Neural progenitor cell (in vitro differentiated cells): ENCODE data around the gene ZMPSTE24.

Experiments used
- EZH2 ChIP-seq: fragments of 200-600 bp; sonication (generic); IDR thresholded peaks from 2 replicates; pipeline ENCODE4 v1.6.1; 2017; ENCODE audit warnings: antibody characterized with exemption, mild to moderate bottlenecking, moderate library complexity
- TF ChIP-seq, protein P1 (sequence below): fragments of 200-600 bp; sonication (generic); IDR thresholded peaks from 2 replicates; pipeline ENCODE4 v1.5.1; 2017; ENCODE audit warnings: antibody characterized with exemption, mild to moderate bottlenecking

DNA sequence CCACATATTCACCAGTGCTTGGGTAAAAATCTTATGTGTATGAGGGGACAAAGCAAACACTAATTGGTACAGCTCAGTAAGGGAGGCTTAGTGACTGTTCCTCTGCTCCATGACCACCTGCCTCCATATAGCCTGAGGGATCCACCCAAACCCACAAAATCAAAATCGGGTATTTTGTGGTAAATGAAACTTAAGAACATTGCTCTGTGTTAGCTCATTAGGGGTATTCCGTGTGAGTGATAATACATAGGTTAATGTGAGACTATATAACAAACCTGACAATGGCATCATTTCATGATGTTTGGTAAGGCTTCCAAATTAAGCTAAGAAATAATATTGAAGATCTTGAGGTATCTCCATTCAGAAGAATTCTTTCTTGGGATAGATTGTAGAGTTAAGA lies 33.3 kb downstream of the ZMPSTE24 start:
- TF ChIP-seq, protein P1, sequence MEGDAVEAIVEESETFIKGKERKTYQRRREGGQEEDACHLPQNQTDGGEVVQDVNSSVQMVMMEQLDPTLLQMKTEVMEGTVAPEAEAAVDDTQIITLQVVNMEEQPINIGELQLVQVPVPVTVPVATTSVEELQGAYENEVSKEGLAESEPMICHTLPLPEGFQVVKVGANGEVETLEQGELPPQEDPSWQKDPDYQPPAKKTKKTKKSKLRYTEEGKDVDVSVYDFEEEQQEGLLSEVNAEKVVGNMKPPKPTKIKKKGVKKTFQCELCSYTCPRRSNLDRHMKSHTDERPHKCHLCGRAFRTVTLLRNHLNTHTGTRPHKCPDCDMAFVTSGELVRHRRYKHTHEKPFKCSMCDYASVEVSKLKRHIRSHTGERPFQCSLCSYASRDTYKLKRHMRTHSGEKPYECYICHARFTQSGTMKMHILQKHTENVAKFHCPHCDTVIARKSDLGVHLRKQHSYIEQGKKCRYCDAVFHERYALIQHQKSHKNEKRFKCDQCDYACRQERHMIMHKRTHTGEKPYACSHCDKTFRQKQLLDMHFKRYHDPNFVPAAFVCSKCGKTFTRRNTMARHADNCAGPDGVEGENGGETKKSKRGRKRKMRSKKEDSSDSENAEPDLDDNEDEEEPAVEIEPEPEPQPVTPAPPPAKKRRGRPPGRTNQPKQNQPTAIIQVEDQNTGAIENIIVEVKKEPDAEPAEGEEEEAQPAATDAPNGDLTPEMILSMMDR, result no peak
- no peak for TF ChIP-seq EZH2
